DOHH2 (cell line): Measurements from ENCODE around the gene TIPARP.
"Not testable (repeated sequence)": the region's sequence is repeated elsewhere in the genome, so short reads cannot be mapped to it uniquely, and the experiment has no call there.

Experiments
- H3F3A ChIP-seq: fragments of 200-600 bp; sonication (generic), shearing (Covaris generic); 2 replicates; pipeline ENCODE4 v1.6.0; 2016; ENCODE audit warnings: antibody characterized with exemption, mild to moderate bottlenecking; ENCODE audit not compliant: control insufficient read depth, insufficient read depth
- H3K27ac ChIP-seq: fragments of 200-600 bp; sonication (generic); 2 replicates; pipeline ENCODE4 v1.5.1; 2014; ENCODE audit warnings: low read depth, mild to moderate bottlenecking, low read length, moderate library complexity
- H3K27me3 ChIP-seq: fragments of 200-600 bp; sonication (generic); 2 replicates; pipeline ENCODE4 v1.6.1; 2014; ENCODE audit warnings: mild to moderate bottlenecking, low read length, mixed read lengths; ENCODE audit not compliant: control insufficient read depth
- H3K36me3 ChIP-seq: fragments of 200-600 bp; sonication (generic); 2 replicates; pipeline ENCODE4 v1.6.1; 2014; ENCODE audit warnings: mild to moderate bottlenecking, low read length, moderate library complexity, mixed read lengths; ENCODE audit not compliant: control insufficient read depth
- H3K4me1 ChIP-seq: fragments of 200-600 bp; sonication (generic); 2 replicates; pipeline ENCODE4 v1.6.1; 2014; ENCODE audit warnings: mild to moderate bottlenecking, low read length, mixed read lengths; ENCODE audit not compliant: control insufficient read depth
- H3K4me2 ChIP-seq: fragments of 200-600 bp; sonication (generic); 2 replicates; pipeline ENCODE4 v1.6.0; 2014; ENCODE audit warnings: mild to moderate bottlenecking, low read length, moderate library complexity
- H3K4me3 ChIP-seq: fragments of 200-600 bp; sonication (generic); 2 replicates; pipeline ENCODE4 v1.5.1; 2014; ENCODE audit warnings: mild to moderate bottlenecking, low read length, mixed read lengths
- H3K79me2 ChIP-seq: fragments of 200-600 bp; sonication (generic); 2 replicates; pipeline ENCODE4 v1.6.1; 2014; ENCODE audit warnings: mild to moderate bottlenecking, low read length, mixed read lengths; ENCODE audit not compliant: control insufficient read depth
- H3K9me2 ChIP-seq: fragments of 200-600 bp; sonication (generic); replicated peaks from 2 replicates; pipeline ENCODE4 v1.6.1; 2014; ENCODE audit warnings: mild to moderate bottlenecking, low read length, mixed read lengths; ENCODE audit not compliant: control insufficient read depth
- H3K9me3 ChIP-seq: fragments of 200-600 bp; sonication (generic); 2 replicates; pipeline ENCODE4 v1.6.1; 2014; ENCODE audit warnings: antibody characterized with exemption, low read length, mixed read lengths; ENCODE audit not compliant: control insufficient read depth, insufficient read depth
- H4K20me1 ChIP-seq: fragments of 200-600 bp; sonication (generic); 2 replicates; pipeline ENCODE4 v1.6.0; 2014; ENCODE audit warnings: low read depth, mild to moderate bottlenecking, antibody characterized with exemption, low read length, moderate library complexity; ENCODE audit not compliant: control insufficient read depth, insufficient read depth
- CTCF ChIP-seq: fragments of 200-600 bp; sonication (generic); IDR thresholded peaks from one replicate; pipeline ENCODE4 v1.5.1; 2014; ENCODE audit warnings: antibody characterized with exemption, mild to moderate bottlenecking, low read depth, low read length; ENCODE audit not compliant: poor library complexity, severe bottlenecking
- EZH2phosphoT487 ChIP-seq: fragments of 200-600 bp; sonication (generic); IDR thresholded peaks from 2 replicates; pipeline ENCODE4 v1.6.1; 2017; ENCODE audit warnings: borderline replicate concordance, mild to moderate bottlenecking, antibody characterized with exemption, low read length, moderate library complexity, mixed read lengths

The TIPARP gene

GRCh38 chr3:156731813-156732212 lies 57.4 kb downstream of the TIPARP start:
- TF ChIP-seq EZH2phosphoT487: no peak
- no peak for TF ChIP-seq CTCF
- Histone ChIP-seq H3F3A (no peaks in the 10 kb centered on the region), H4K20me1 (no peaks in the 10 kb centered on the region), H3K4me3 (no peak overlapping the region), H3K4me2 (no peak overlapping the region), H3K27ac (no peak overlapping the region), H3K36me3 (no peaks in the 10 kb centered on the region), H3K27me3 (no peaks in the 10 kb centered on the region), H3K4me1 (peaks cover 19% of the 10 kb centered on the region), H3K79me2 (no peaks in the 10 kb centered on the region), H3K9me2 (no peaks in the 10 kb centered on the region), H3K9me3 (no peaks in the 10 kb centered on the region)

- Histone ChIP-seq H3K27me3 (no peaks in the 10 kb centered on the region), H3K4me3 (no peak overlapping the region), H3K4me2 (no peak overlapping the region), H3K9me3 (no peaks in the 10 kb centered on the region), H3K4me1 (peaks cover 17% of the 10 kb centered on the region), H3F3A (no peaks in the 10 kb centered on the region), H4K20me1 (no peaks in the 10 kb centered on the region), H3K79me2 (no peaks in the 10 kb centered on the region), H3K27ac (no peak overlapping the region), H3K36me3 (no peaks in the 10 kb centered on the region), H3K9me2 (no peaks in the 10 kb centered on the region)
- no peak for TF ChIP-seq EZH2phosphoT487
- TF ChIP-seq CTCF: no peak
Observed at GRCh38 chr3:156732261-156732660, 57.9 kb downstream of the TIPARP start.

- TF ChIP-seq CTCF (no peak), EZH2phosphoT487 (no peak)
- Histone ChIP-seq H3K4me2 (no peak overlapping the region), H3K4me1 (peaks cover 11% of the 10 kb centered on the region), H3K79me2 (no peaks in the 10 kb centered on the region), H4K20me1 (no peaks in the 10 kb centered on the region), H3K36me3 (no peaks in the 10 kb centered on the region), H3K4me3 (no peak overlapping the region), H3K27me3 (no peaks in the 10 kb centered on the region), H3F3A (no peaks in the 10 kb centered on the region), H3K27ac (no peak overlapping the region), H3K9me3 (no peaks in the 10 kb centered on the region), H3K9me2 (no peaks in the 10 kb centered on the region)
Observed at GRCh38 chr3:156732715-156733421, 58.5 kb downstream of the TIPARP start.

- not testable (repeated sequence) for H3K4me3 ChIP-seq, H3K4me1 ChIP-seq, H3K9me3 ChIP-seq, H3K4me2 ChIP-seq, H3F3A ChIP-seq, H3K9me2 ChIP-seq, H3K79me2 ChIP-seq, H3K27ac ChIP-seq, H3K27me3 ChIP-seq, H3K36me3 ChIP-seq, H4K20me1 ChIP-seq
Observed at GRCh38 chr3:156734661-156735060, 60.3 kb downstream of the TIPARP start.
